ENCODE measurements around the gene SPRY2.

Gene SPRY2

DNA sequence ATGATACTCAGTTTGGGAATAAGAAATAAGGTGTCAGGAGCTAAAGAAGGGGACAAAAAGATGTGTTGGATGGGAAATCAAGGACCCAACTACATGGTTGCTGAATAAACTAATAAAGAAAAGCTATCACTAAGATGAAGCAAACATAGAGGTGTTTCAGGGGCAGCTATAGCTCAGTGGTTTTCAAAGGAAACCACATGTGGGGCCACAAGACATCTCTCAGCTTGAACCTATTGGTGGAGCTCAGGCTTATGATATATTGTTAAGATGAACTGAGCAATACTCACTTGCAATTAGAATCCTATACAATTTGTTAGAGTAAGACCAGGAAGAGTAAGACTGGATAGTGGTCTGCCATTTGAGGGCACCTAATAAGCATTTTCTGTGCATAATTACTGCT lies 45.1 kb upstream of the SPRY2 start:
- POLR2A ChIA-PET, result no interaction called here
- CTCF ChIA-PET, result no interaction called here
- Histone ChIP-seq H3K4me1 (ENCODE audit: control insufficient read depth, insufficient read depth, low read length) (no peaks in the 10 kb centered on the region), H3K9me3 (ENCODE audit: control insufficient read depth, insufficient read depth, low read depth, low read length) (no peaks in the 10 kb centered on the region), H3K4me3 (ENCODE audit: low read depth, low read length) (no peak overlapping the region), H3K27ac (ENCODE audit: extremely low read depth, low read depth, low read length) (no peak overlapping the region), H3K36me3 (ENCODE audit: control insufficient read depth in 2 of 2, insufficient read depth in 1 of 2, low read length in 2 of 2) (no peaks in the 10 kb centered on the region)
- TF ChIP-seq ZNF610 (tag by site-specific recombination; IDR thresholded peaks at IDR 0.05; ENCODE audit: borderline replicate concordance), result no peak
- TF ChIP-seq ZNF658 (tag by site-specific recombination; IDR thresholded peaks at IDR 0.05), result no peak
- TF ChIP-seq, protein P1, sequence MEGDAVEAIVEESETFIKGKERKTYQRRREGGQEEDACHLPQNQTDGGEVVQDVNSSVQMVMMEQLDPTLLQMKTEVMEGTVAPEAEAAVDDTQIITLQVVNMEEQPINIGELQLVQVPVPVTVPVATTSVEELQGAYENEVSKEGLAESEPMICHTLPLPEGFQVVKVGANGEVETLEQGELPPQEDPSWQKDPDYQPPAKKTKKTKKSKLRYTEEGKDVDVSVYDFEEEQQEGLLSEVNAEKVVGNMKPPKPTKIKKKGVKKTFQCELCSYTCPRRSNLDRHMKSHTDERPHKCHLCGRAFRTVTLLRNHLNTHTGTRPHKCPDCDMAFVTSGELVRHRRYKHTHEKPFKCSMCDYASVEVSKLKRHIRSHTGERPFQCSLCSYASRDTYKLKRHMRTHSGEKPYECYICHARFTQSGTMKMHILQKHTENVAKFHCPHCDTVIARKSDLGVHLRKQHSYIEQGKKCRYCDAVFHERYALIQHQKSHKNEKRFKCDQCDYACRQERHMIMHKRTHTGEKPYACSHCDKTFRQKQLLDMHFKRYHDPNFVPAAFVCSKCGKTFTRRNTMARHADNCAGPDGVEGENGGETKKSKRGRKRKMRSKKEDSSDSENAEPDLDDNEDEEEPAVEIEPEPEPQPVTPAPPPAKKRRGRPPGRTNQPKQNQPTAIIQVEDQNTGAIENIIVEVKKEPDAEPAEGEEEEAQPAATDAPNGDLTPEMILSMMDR (tag by site-specific recombination; IDR thresholded peaks at IDR 0.05), result no peak
- no peak for TF ChIP-seq ZNF16 (tag by site-specific recombination; IDR thresholded peaks at IDR 0.05; ENCODE audit: low read depth)
- TF ChIP-seq, protein P2, sequence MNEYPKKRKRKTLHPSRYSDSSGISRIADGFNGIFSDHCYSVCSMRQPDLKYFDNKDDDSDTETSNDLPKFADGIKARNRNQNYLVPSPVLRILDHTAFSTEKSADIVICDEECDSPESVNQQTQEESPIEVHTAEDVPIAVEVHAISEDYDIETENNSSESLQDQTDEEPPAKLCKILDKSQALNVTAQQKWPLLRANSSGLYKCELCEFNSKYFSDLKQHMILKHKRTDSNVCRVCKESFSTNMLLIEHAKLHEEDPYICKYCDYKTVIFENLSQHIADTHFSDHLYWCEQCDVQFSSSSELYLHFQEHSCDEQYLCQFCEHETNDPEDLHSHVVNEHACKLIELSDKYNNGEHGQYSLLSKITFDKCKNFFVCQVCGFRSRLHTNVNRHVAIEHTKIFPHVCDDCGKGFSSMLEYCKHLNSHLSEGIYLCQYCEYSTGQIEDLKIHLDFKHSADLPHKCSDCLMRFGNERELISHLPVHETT (tag by site-specific recombination; IDR thresholded peaks at IDR 0.05), result no peak
- TF ChIP-seq ZNF626 (tag by site-specific recombination; IDR thresholded peaks at IDR 0.05), result no peak
- TF ChIP-seq ZNF394 (tag by site-specific recombination; IDR thresholded peaks at IDR 0.05; ENCODE audit: borderline replicate concordance), result no peak
- TF ChIP-seq ZBTB48 (tag by site-specific recombination; IDR thresholded peaks at IDR 0.05), result no peak
- TF ChIP-seq ZNF146 (tag by site-specific recombination; IDR thresholded peaks at IDR 0.05), result no peak
- no peak for TF ChIP-seq ZNF239 (tag by site-specific recombination; IDR thresholded peaks at IDR 0.05)
- TF ChIP-seq, protein P3, sequence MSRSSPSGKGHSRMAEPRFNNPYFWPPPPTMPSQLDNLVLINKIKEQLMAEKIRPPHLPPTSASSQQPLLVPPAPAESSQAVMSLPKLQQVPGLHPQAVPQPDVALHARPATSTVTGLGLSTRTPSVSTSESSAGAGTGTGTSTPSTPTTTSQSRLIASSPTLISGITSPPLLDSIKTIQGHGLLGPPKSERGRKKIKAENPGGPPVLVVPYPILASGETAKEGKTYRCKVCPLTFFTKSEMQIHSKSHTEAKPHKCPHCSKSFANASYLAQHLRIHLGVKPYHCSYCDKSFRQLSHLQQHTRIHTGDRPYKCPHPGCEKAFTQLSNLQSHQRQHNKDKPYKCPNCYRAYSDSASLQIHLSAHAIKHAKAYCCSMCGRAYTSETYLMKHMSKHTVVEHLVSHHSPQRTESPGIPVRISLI (tag by site-specific recombination; IDR thresholded peaks at IDR 0.05), result no peak
- no peak for TF ChIP-seq ZNF433 (tag by site-specific recombination; IDR thresholded peaks at IDR 0.05; ENCODE audit: low read depth)
- TF ChIP-seq GFI1B (tag by site-specific recombination; IDR thresholded peaks at IDR 0.05), result no peak
- TF ChIP-seq ZNF19 (tag by site-specific recombination; IDR thresholded peaks at IDR 0.05; ENCODE audit: low read depth), result no peak
- TF ChIP-seq, protein P4, sequence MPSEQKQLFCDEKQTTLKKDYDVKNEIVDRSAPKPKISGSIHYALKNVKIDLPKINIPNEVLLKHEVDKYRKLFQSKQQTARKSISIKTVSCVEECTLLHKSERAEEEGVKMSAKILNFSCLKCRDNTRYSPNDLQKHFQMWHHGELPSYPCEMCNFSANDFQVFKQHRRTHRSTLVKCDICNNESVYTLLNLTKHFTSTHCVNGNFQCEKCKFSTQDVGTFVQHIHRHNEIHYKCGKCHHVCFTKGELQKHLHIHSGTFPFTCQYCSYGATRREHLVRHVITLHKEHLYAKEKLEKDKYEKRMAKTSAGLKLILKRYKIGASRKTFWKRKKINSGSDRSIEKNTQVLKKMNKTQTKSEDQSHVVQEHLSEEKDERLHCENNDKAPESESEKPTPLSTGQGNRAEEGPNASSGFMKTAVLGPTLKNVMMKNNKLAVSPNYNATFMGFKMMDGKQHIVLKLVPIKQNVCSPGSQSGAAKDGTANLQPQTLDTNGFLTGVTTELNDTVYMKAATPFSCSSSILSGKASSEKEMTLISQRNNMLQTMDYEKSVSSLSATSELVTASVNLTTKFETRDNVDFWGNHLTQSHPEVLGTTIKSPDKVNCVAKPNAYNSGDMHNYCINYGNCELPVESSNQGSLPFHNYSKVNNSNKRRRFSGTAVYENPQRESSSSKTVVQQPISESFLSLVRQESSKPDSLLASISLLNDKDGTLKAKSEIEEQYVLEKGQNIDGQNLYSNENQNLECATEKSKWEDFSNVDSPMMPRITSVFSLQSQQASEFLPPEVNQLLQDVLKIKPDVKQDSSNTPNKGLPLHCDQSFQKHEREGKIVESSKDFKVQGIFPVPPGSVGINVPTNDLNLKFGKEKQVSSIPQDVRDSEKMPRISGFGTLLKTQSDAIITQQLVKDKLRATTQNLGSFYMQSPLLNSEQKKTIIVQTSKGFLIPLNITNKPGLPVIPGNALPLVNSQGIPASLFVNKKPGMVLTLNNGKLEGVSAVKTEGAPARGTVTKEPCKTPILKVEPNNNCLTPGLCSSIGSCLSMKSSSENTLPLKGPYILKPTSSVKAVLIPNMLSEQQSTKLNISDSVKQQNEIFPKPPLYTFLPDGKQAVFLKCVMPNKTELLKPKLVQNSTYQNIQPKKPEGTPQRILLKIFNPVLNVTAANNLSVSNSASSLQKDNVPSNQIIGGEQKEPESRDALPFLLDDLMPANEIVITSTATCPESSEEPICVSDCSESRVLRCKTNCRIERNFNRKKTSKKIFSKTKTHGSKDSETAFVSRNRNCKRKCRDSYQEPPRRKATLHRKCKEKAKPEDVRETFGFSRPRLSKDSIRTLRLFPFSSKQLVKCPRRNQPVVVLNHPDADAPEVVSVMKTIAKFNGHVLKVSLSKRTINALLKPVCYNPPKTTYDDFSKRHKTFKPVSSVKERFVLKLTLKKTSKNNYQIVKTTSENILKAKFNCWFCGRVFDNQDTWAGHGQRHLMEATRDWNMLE (tag by site-specific recombination; conservative IDR thresholded peaks at IDR 0.05; ENCODE audit: low read depth), result no peak
- TF ChIP-seq, protein P5, sequence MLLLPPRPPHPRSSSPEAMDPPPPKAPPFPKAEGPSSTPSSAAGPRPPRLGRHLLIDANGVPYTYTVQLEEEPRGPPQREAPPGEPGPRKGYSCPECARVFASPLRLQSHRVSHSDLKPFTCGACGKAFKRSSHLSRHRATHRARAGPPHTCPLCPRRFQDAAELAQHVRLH (tag by site-specific recombination; IDR thresholded peaks at IDR 0.05), result no peak
- no peak for TF ChIP-seq ZNF777 (tag by site-specific recombination; IDR thresholded peaks at IDR 0.05; ENCODE audit: borderline replicate concordance)
- no peak for TF ChIP-seq ZNF133 (tag by site-specific recombination; IDR thresholded peaks at IDR 0.05)
- TF ChIP-seq ZNF335 (tag by site-specific recombination; conservative IDR thresholded peaks at IDR 0.05), result no peak
